Mesenchymal stem cell (in vitro differentiated cells and primary cell): ENCODE data around the gene ROBO2.

ENCODE experiments used
- DNase-seq: peaks from one replicate; pipeline ENCODE4 v3.0.0-alpha.2; 2013
- H2AFZ ChIP-seq: one replicate; pipeline ENCODE4 v1.6.1; 2013; ENCODE audit warnings: low read depth, mild to moderate bottlenecking, control low read depth, inconsistent platforms, low read length, moderate library complexity
- H2AK5ac ChIP-seq: 2 replicates; pipeline ENCODE4 v1.6.1; 2013; ENCODE audit warnings: low read length, moderate library complexity, mild to moderate bottlenecking, inconsistent platforms; ENCODE audit not compliant: severe bottlenecking
- H2BK120ac ChIP-seq: one replicate; pipeline ENCODE4 v1.6.1; 2013; ENCODE audit warnings: low read depth, mild to moderate bottlenecking, inconsistent platforms, low read length, moderate library complexity
- H2BK12ac ChIP-seq, 2 experiments: one replicate each; pipeline ENCODE4 v1.6.1; 2013; ENCODE audit warnings: inconsistent platforms in 2 of 2, low read length in 2 of 2, mild to moderate bottlenecking in 2 of 2, moderate library complexity in 2 of 2, control low read depth in 1 of 2
- H2BK15ac ChIP-seq: one replicate; pipeline ENCODE4 v1.6.1; 2013; ENCODE audit warnings: mild to moderate bottlenecking, low read depth, inconsistent platforms; ENCODE audit not compliant: poor library complexity, severe bottlenecking
- H2BK5ac ChIP-seq: 2 replicates; pipeline ENCODE4 v1.6.1; 2013; ENCODE audit warnings: low read depth, mild to moderate bottlenecking, low read length, control low read depth, inconsistent platforms; ENCODE audit not compliant: poor library complexity, severe bottlenecking
- H3K14ac ChIP-seq, 2 experiments: one replicate each; pipeline ENCODE4 v1.6.1; 2013; ENCODE audit warnings: inconsistent platforms in 2 of 2, low read length in 2 of 2, control low read depth in 1 of 2, mild to moderate bottlenecking in 1 of 2, moderate library complexity in 1 of 2
- H3K18ac ChIP-seq, 2 experiments: one replicate each; pipeline ENCODE4 v1.6.1; 2013; ENCODE audit warnings: inconsistent platforms in 2 of 2, low read length in 2 of 2, control low read depth in 1 of 2, low read depth in 1 of 2, mild to moderate bottlenecking in 1 of 2
- H3K23ac ChIP-seq, 2 experiments: one replicate each; pipeline ENCODE4 v1.6.1; 2013; ENCODE audit warnings: inconsistent platforms in 2 of 2, low read length in 2 of 2, mild to moderate bottlenecking in 2 of 2, moderate library complexity in 2 of 2, control low read depth in 1 of 2
- H3K27ac ChIP-seq: 2 replicates; pipeline ENCODE4 v1.5.1; 2013; ENCODE audit warnings: mild to moderate bottlenecking, moderate library complexity, low read length, control low read depth, inconsistent platforms; ENCODE audit not compliant: poor library complexity, severe bottlenecking
- H3K27me3 ChIP-seq, 2 experiments: 2 replicates each; pipeline versions ENCODE4 v1.6.1 to v1.7.0; 2013; ENCODE audit warnings: low read length in 2 of 2, mild to moderate bottlenecking in 2 of 2, moderate library complexity in 2 of 2, control low read depth in 1 of 2, inconsistent platforms in 1 of 2; ENCODE audit not compliant: control insufficient read depth in 1 of 2, insufficient read depth in 1 of 2
- H3K36me3 ChIP-seq, 2 experiments: 2 replicates each; pipeline versions ENCODE4 v1.6.1 to v1.7.0; 2013; ENCODE audit warnings: low read length in 2 of 2, control low read depth in 1 of 2, inconsistent platforms in 1 of 2, low read depth in 1 of 2, mild to moderate bottlenecking in 1 of 2; ENCODE audit not compliant: insufficient read depth in 2 of 2, control insufficient read depth in 1 of 2
- H3K4ac ChIP-seq, 2 experiments: one replicate each; pipeline ENCODE4 v1.6.1; 2013; ENCODE audit warnings: inconsistent platforms in 2 of 2, low read length in 2 of 2, mild to moderate bottlenecking in 2 of 2, moderate library complexity in 2 of 2, control low read depth in 1 of 2, low read depth in 1 of 2
- H3K4me1 ChIP-seq: 2 replicates; pipeline ENCODE4 v1.6.1; 2013; ENCODE audit warnings: low read depth, low read length, control low read depth; ENCODE audit not compliant: control insufficient read depth, insufficient read depth
- H3K4me2 ChIP-seq: 2 replicates; pipeline ENCODE4 v1.6.1; 2013; ENCODE audit warnings: low read length, mild to moderate bottlenecking, inconsistent platforms; ENCODE audit not compliant: poor library complexity, severe bottlenecking
- H3K4me3 ChIP-seq, 2 experiments: 2 replicates each; pipeline versions ENCODE4 v1.5.1 to v1.7.0; 2013; ENCODE audit warnings: low read length in 2 of 2, mild to moderate bottlenecking in 2 of 2, control low read depth in 1 of 2, low read depth in 1 of 2; ENCODE audit not compliant: insufficient read depth in 1 of 2
- H3K79me1 ChIP-seq: replicated peaks from 2 replicates; pipeline ENCODE4 v1.6.1; 2013; ENCODE audit warnings: mild to moderate bottlenecking, control low read depth, low read length, inconsistent platforms; ENCODE audit not compliant: poor library complexity, severe bottlenecking
- H3K9ac ChIP-seq: 2 replicates; pipeline ENCODE4 v1.7.0; 2013; ENCODE audit warnings: mild to moderate bottlenecking, low read length, moderate library complexity
- H3K9me3 ChIP-seq: 2 replicates; pipeline ENCODE4 v1.7.0; 2013; ENCODE audit warnings: mild to moderate bottlenecking, low read length; ENCODE audit not compliant: control insufficient read depth
- H4K8ac ChIP-seq: one replicate; pipeline ENCODE4 v1.6.1; 2013; ENCODE audit warnings: inconsistent platforms, mild to moderate bottlenecking, low read length, moderate library complexity
- H4K91ac ChIP-seq: one replicate; pipeline ENCODE4 v1.6.1; 2013; ENCODE audit warnings: mild to moderate bottlenecking, low read length, inconsistent platforms
- WGBS: methylation state at CpG from one replicate; pipeline ENCODE4 v1.1.7; 2013; ENCODE audit warnings: mixed read lengths; 5-methylcytosine and 5-hydroxymethylcytosine counted together

The ROBO2 gene

GRCh38 chr3:77262361-77262760 lies 222.5 kb downstream of the ROBO2 start:
- H3K27me3 ChIP-seq, result no peaks in the 10 kb centered on the region
- H3K14ac ChIP-seq, result no peak overlapping the region
- H3K18ac ChIP-seq, result no peak overlapping the region
- no peak overlapping the region for H2BK12ac ChIP-seq
- H3K4me2 ChIP-seq, result no peak overlapping the region
- H3K4ac ChIP-seq, result no peak overlapping the region
- no peak overlapping the region for H3K4me3 ChIP-seq
- H3K4me1 ChIP-seq, result no peaks in the 10 kb centered on the region
- no peak overlapping the region for H3K27ac ChIP-seq
- no peaks in the 10 kb centered on the region for H3K9me3 ChIP-seq
- 100% methylated on average over 2 of the region's 2 CpGs for WGBS
- H3K9ac ChIP-seq, result no peak overlapping the region
- no peak overlapping the region for H4K91ac ChIP-seq
- no peaks in the 10 kb centered on the region for H3K36me3 ChIP-seq
- no peaks in the 10 kb centered on the region for H3K79me1 ChIP-seq
- no peak overlapping the region for H2BK120ac ChIP-seq
- H3K23ac ChIP-seq, result no peak overlapping the region
- no peak overlapping the region for H2BK5ac ChIP-seq
- H2AFZ ChIP-seq, result no peak overlapping the region
- DNase-seq, result no peak
- no peak overlapping the region for H4K8ac ChIP-seq
- H2BK15ac ChIP-seq, result no peak overlapping the region
- no peak overlapping the region for H2AK5ac ChIP-seq

- Histone ChIP-seq H3K23ac (no peak overlapping the region), H3K18ac (no peak overlapping the region), H3K4me1 (no peaks in the 10 kb centered on the region), H3K27me3 (no peaks in the 10 kb centered on the region), H3K36me3 (no peaks in the 10 kb centered on the region), H2BK120ac (no peak overlapping the region), H3K79me1 (no peaks in the 10 kb centered on the region), H3K27ac (no peak overlapping the region), H3K9ac (no peak overlapping the region), H3K14ac (no peak overlapping the region), H2BK12ac (no peak overlapping the region), H2AFZ (no peak overlapping the region), H2AK5ac (no peak overlapping the region), H2BK5ac (no peak overlapping the region), H3K4me2 (no peak overlapping the region), H4K8ac (no peak overlapping the region), H3K4ac (no peak overlapping the region), H4K91ac (no peak overlapping the region), H3K9me3 (no peaks in the 10 kb centered on the region), H3K4me3 (no peak overlapping the region), H2BK15ac (no peak overlapping the region)
- DNase-seq, result no peak
- WGBS, result 71% methylated on average over 3 of the region's 3 CpGs
These were observed 227.7 kb downstream of the ROBO2 start for GRCh38 chr3:77267589-77267988.

- no peak overlapping the region for H4K8ac ChIP-seq
- H3K4ac ChIP-seq, result no peak overlapping the region
- no peak for DNase-seq
- no peak overlapping the region for H3K27ac ChIP-seq
- H3K79me1 ChIP-seq, result no peaks in the 10 kb centered on the region
- no peak overlapping the region for H2BK120ac ChIP-seq
- no peak overlapping the region for H3K9ac ChIP-seq
- H3K36me3 ChIP-seq, result no peaks in the 10 kb centered on the region
- no peak overlapping the region for H4K91ac ChIP-seq
- no peaks in the 10 kb centered on the region for H3K9me3 ChIP-seq
- H3K14ac ChIP-seq, result no peak overlapping the region
- H3K27me3 ChIP-seq, result no peaks in the 10 kb centered on the region
- no peak overlapping the region for H2AK5ac ChIP-seq
- no peak overlapping the region for H2BK5ac ChIP-seq
- H3K23ac ChIP-seq, result no peak overlapping the region
- H2BK12ac ChIP-seq, result no peak overlapping the region
- no peaks in the 10 kb centered on the region for H3K4me1 ChIP-seq
- no CpG with 5 or more reads among the region's 1 CpG for WGBS
- H2BK15ac ChIP-seq, result no peak overlapping the region
- no peak overlapping the region for H3K18ac ChIP-seq
- H2AFZ ChIP-seq, result no peak overlapping the region
- no peak overlapping the region for H3K4me3 ChIP-seq
- no peak overlapping the region for H3K4me2 ChIP-seq
These were observed 231.4 kb downstream of the ROBO2 start for GRCh38 chr3:77271306-77271705.

- H3K36me3 ChIP-seq, result no peaks in the 10 kb centered on the region
- H3K79me1 ChIP-seq, result no peaks in the 10 kb centered on the region
- H3K9me3 ChIP-seq, result no peaks in the 10 kb centered on the region
- no peak overlapping the region for H4K8ac ChIP-seq
- WGBS, result 95% methylated on average over 4 of the region's 6 CpGs
- H2BK12ac ChIP-seq, result no peak overlapping the region
- H4K91ac ChIP-seq, result no peak overlapping the region
- H3K4me2 ChIP-seq, result no peak overlapping the region
- H3K14ac ChIP-seq, result no peak overlapping the region
- no peaks in the 10 kb centered on the region for H3K4me1 ChIP-seq
- no peak overlapping the region for H3K18ac ChIP-seq
- H3K4ac ChIP-seq, result no peak overlapping the region
- no peak overlapping the region for H3K4me3 ChIP-seq
- H3K9ac ChIP-seq, result no peak overlapping the region
- no peak overlapping the region for H2AK5ac ChIP-seq
- no peak overlapping the region for H3K23ac ChIP-seq
- H2BK5ac ChIP-seq, result no peak overlapping the region
- H2AFZ ChIP-seq, result no peak overlapping the region
- no peak overlapping the region for H3K27ac ChIP-seq
- no peak overlapping the region for H2BK15ac ChIP-seq
- DNase-seq, result no peak
- no peaks in the 10 kb centered on the region for H3K27me3 ChIP-seq
- no peak overlapping the region for H2BK120ac ChIP-seq
These were observed 231.8 kb downstream of the ROBO2 start for GRCh38 chr3:77271711-77272110.
